ENCODE data around the gene PEX13. TPM values are rescaled to one million over a fixed set of nuclear protein-coding genes. Genes with fewer than 3 reads are reported as not detected.

PEX13 gene
- total RNA-seq, 1 donor from 2014 or later, result 16.9 TPM

GRCh38 chr2:61059382-61059781 is 41.9 kb downstream of the PEX13 start:
- intact Hi-C loops (cut with micrococcal nuclease), result no loop called here

- intact Hi-C loops (cut with micrococcal nuclease), result loop anchor here (1.0 to 10.0 kb wide), 12 partner anchors 49 to 1131 kb away; partner anchors contain the start of genes B3GNT2, CCT4, PEX13 and REL
These were observed 48.5 kb downstream of the PEX13 start, which contains the start of gene SANBR for GRCh38 chr2:61065714-61066709. Gene SANBR (plus strand): TSS chr2:61065871. CDS start chr2:61070351, 4,480 bp downstream.

- intact Hi-C loops (cut with micrococcal nuclease), result no loop called here
These were observed 56.6 kb downstream of the PEX13 start for GRCh38 chr2:61074100-61074499.

GRCh38 chr2:61085883-61086282 is 68.4 kb downstream of the PEX13 start:
- intact Hi-C loops (cut with micrococcal nuclease), result no loop called here

- intact Hi-C loops (cut with micrococcal nuclease), result no loop called here
These were observed 72.3 kb downstream of the PEX13 start for GRCh38 chr2:61089797-61090196.

- intact Hi-C loops (cut with micrococcal nuclease), result no loop called here
These were observed 72.9 kb downstream of the PEX13 start for GRCh38 chr2:61090386-61090921.

GRCh38 chr2:61091485-61091884 is 74.0 kb downstream of the PEX13 start:
- intact Hi-C loops (cut with micrococcal nuclease), result no loop called here

- intact Hi-C loops (cut with micrococcal nuclease), result no loop called here
These were observed 78.9 kb downstream of the PEX13 start for GRCh38 chr2:61096438-61096837.

GRCh38 chr2:61100801-61101200 is 83.3 kb downstream of the PEX13 start:
- intact Hi-C loops (cut with micrococcal nuclease), result no loop called here

Other genes starting within 250 kb of the PEX13 start
- 31.0 and 31.2 TPM in 2 replicates for gene REL, start 136.1 kb upstream of the PEX13 start, total RNA-seq
- 5.2 and 8.2 TPM in 2 replicates for gene PUS10, start 535 bp downstream of the PEX13 start, total RNA-seq
- 5.5 and 5.6 TPM in 2 replicates for gene SANBR, start 48.2 kb downstream of the PEX13 start, total RNA-seq
- gene C2orf74, start 144.5 kb downstream of the PEX13 start, total RNA-seq, result 4.6 and 6.2 TPM in 2 replicates